ENCODE results near the gene RINT1. TPM values are rescaled to one million over a fixed set of nuclear protein-coding genes. Genes with fewer than 3 reads are reported as not detected.

Gene RINT1
- 10 to 100 TPM; 17.0 to 29.4 TPM for total RNA-seq
- polyA plus RNA-seq (ENCODE audit: insufficient read depth, low read depth, low replicate concordance) = 21.1 TPM
- long read RNA-seq, donor 1, transcript RINT1-201 (15 exons, 2,976 nt) = major isoform, 5 of 5 reads
- long read RNA-seq, donor 1, partial matches to known transcripts = 0 of 5 reads
- long read RNA-seq, donor 1, other reads (novel, unspliced or antisense) = 0 of 5 reads
- long read RNA-seq, donor 2, partial matches to known transcripts = 0 of 3 reads
- long read RNA-seq, donor 2, other reads (novel, unspliced or antisense) = 0 of 3 reads

DNA sequence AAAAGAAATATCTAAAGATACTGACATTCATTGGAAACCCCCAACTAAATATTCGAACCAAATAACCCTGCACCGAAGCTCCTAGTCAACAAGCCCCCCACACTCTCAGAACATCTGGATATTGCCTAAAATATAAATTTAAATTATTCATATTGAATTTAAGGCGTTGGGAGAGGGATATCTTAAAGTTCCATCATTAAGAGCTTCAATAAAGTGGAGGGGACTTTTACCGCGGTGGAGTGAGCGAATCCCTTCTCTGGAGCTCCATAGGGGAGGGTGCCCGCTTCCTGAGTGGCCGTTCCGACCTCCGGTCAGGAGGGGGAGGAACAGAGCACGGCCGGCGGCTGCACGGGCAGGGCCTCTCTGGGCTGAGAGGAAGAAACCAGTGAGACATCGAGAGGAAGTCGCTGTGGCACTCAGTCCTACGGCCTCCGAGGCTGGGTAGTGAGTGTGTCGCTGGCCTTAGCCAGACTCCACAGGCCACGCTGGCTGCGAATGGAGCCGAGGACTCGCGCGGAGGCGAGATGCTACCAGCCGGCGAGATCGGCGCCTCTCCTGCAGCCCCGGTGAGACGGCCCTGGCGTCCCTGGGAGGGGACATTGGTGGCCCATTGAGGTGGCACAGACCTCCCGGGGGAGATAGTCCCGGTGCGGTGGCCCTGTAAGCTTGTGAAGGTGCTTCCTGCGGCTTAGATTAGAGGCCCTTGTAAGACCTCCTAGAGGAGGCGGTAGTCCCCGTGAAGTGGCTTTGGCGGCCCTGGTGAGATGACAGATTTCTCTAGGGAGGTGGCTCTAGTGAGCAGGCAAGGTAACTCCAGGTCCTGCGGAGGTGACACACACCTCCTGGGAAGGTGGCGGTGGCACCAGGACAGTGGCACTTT is at the start of gene RINT1:
RINT1 (plus strand) TSS at position 410 of the 880 bp plus-strand sequence; CDS start at position 525, 115 bp downstream.
- DNase-seq = peak; percentile 94
- intact Hi-C loops (cut with DNase I; ENCODE audit: low total_unique reads) = no loop called here

GRCh38 chr7:105487579-105488571 is 44.1 kb upstream of the RINT1 start:
- no peak for DNase-seq
- no peak for TF ChIP-seq POLR2A (IDR thresholded peaks at IDR 0.05)
- TF ChIP-seq, protein P1, sequence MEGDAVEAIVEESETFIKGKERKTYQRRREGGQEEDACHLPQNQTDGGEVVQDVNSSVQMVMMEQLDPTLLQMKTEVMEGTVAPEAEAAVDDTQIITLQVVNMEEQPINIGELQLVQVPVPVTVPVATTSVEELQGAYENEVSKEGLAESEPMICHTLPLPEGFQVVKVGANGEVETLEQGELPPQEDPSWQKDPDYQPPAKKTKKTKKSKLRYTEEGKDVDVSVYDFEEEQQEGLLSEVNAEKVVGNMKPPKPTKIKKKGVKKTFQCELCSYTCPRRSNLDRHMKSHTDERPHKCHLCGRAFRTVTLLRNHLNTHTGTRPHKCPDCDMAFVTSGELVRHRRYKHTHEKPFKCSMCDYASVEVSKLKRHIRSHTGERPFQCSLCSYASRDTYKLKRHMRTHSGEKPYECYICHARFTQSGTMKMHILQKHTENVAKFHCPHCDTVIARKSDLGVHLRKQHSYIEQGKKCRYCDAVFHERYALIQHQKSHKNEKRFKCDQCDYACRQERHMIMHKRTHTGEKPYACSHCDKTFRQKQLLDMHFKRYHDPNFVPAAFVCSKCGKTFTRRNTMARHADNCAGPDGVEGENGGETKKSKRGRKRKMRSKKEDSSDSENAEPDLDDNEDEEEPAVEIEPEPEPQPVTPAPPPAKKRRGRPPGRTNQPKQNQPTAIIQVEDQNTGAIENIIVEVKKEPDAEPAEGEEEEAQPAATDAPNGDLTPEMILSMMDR (IDR thresholded peaks at IDR 0.05) = peak in 2 of 3 experiments; percentile 31 to 32
- WGBS, 2 donors = 46 to 59% methylated on average over 6 of the region's 6 CpGs

More for the DNA sequence above, at the start of gene RINT1:
- Histone ChIP-seq H3K36me3 (ENCODE audit: low read depth, missing control alignments) (no peaks in the 10 kb centered on the region), H3K4me1 (peaks cover 6% of the 10 kb centered on the region), H3K27ac (peak within 1 kb of the TSS; percentile 68 to 74), H3K27me3 (no peaks in the 10 kb centered on the region), H3K4me3 (peak within 1 kb of the TSS; percentile 95 to 96), H3K9me3 (no peaks in the 10 kb centered on the region)
- WGBS, 2 donors = 1 to 2% methylated on average over 15 to 42 of the region's 42 CpGs
- TF ChIP-seq POLR2A (IDR thresholded peaks at IDR 0.05) = no peak
- TF ChIP-seq, protein P1 (IDR thresholded peaks at IDR 0.05) = peak; percentile 23 to 56 (median 36)

GRCh38 chr7:105489409-105489808 is 42.6 kb upstream of the RINT1 start:
- no peaks in the 10 kb centered on the region for H3K4me1 ChIP-seq
- intact Hi-C loops (cut with DNase I; ENCODE audit: low total_unique reads) = no loop called here
- no peak for DNase-seq
- H3K27me3 ChIP-seq = no peaks in the 10 kb centered on the region
- no peak for TF ChIP-seq POLR2A (IDR thresholded peaks at IDR 0.05)
- TF ChIP-seq, protein P1 (IDR thresholded peaks at IDR 0.05) = no peak
- H3K27ac ChIP-seq = no peak overlapping the region
- no peaks in the 10 kb centered on the region for H3K36me3 ChIP-seq (ENCODE audit: low read depth, missing control alignments)
- H3K9me3 ChIP-seq = no peaks in the 10 kb centered on the region
- no peak overlapping the region for H3K4me3 ChIP-seq
- 70 to 83% methylated on average over 3 of the region's 3 CpGs for WGBS, 2 donors

More at GRCh38 chr7:105487579-105488571, 44.1 kb upstream of the RINT1 start:
- Histone ChIP-seq H3K36me3 (ENCODE audit: low read depth, missing control alignments) (no peaks in the 10 kb centered on the region), H3K4me1 (no peaks in the 10 kb centered on the region), H3K9me3 (no peaks in the 10 kb centered on the region), H3K4me3 (no peak overlapping the region), H3K27me3 (no peaks in the 10 kb centered on the region), H3K27ac (no peak overlapping the region)
- intact Hi-C loops (cut with DNase I; ENCODE audit: low total_unique reads) = no loop called here

DNA sequence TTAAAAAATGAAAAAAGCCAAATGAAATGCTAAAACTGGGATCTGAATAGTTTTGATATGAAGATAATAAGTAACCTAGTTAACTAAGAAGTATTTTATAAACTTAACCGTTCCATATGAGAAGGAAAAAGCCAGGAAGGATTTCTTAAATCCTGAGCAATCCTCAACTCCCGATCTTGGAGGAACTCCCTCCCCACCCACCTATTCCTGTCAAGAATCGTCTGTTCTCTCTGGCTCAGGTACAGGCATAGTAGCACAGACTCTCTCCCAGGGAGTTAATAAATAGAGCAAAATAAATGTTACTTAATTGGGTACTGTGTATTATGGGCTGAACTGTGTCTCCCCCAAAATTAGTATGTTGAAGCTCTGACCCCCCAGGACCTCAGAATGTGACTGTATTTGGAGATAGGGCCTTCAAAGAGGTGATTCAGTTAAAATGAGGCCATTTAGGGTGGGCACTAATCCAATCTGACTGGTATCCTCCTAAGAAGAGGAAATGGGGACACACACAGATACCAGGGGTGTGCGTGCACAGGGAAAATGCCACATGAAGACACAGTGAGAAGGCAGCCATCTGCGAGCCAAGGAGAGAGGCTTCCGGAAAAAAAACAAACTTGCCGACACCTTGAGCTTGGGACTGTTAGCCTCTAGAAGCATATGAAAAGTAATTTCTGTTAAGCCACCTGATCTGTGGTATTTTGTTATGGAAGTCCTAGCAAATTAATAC is 38.6 kb upstream of the RINT1 start:
- H3K4me1 ChIP-seq = peaks cover 7% of the 10 kb centered on the region
- no peaks in the 10 kb centered on the region for H3K27me3 ChIP-seq
- no peaks in the 10 kb centered on the region for H3K9me3 ChIP-seq
- H3K27ac ChIP-seq = no peak overlapping the region
- no peak overlapping the region for H3K4me3 ChIP-seq
- H3K36me3 ChIP-seq (ENCODE audit: low read depth, missing control alignments) = no peaks in the 10 kb centered on the region
- intact Hi-C loops (cut with DNase I; ENCODE audit: low total_unique reads) = no loop called here
- no peak for TF ChIP-seq POLR2A (IDR thresholded peaks at IDR 0.05)
- TF ChIP-seq, protein P1 (IDR thresholded peaks at IDR 0.05) = no peak
- DNase-seq = no peak
- 79 to 81% methylated on average over 7 of the region's 7 CpGs for WGBS, 2 donors

Data from testis (tissue), 5 donors.